GM18505 (cell line): ENCODE data around the gene PTPRK.

Experiments used
- ATAC-seq: cut with Tn5 transposase; IDR thresholded peaks from one replicate; pipeline ENCODE4 v1.9.1; 2021; ENCODE audit not compliant: unreplicated experiment
- POLR2A ChIP-seq: IDR thresholded peaks from 4 replicates; pipeline ENCODE4 v1.6.1; 2011; ENCODE audit warnings: borderline replicate concordance; ENCODE audit not compliant: insufficient read depth, insufficient read length; ENCODE audit errors: extremely low read depth

The PTPRK gene

DNA sequence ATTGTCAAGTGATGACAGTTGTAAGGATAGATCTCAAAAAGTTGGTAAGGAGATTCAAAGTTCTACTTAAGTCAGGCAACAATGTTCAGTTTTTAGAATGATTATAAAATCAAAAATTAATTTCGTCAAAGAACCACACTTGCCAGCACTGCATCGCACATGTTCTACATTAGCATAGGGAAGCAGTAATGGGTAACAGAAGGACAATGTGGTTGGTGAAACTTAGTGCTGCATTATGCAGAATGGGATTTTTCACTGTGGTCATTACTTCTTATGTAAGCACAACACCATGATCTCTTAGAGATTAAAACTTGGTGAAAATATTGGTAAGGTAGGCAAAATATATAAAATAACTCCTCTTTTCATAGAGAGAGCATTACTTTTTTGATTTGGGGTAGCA is 445.8 kb downstream of the PTPRK start:
- no peak for ATAC-seq

DNA sequence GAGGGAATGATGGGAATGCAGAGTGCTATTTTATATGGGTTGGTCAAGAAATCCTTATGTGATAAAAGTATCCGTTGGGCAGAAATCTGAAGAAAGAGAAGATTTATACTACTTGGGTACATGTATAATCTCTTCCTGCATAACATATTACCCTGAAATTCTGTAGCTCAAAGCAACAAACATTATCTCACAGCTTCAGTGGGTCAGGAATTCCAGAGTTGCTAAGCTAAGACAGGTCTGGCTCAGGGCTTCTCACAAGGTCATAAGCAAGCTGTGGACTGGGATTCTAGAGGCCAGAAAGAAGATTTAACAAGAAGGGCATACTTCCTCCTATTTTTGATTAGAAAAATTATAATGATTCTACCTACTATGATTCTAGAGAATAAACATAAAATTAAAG is 447.0 kb downstream of the PTPRK start:
- no peak for TF ChIP-seq POLR2A
- ATAC-seq, result no peak

More for the DNA sequence above, 445.8 kb downstream of the PTPRK start:
- TF ChIP-seq POLR2A, result no peak

DNA sequence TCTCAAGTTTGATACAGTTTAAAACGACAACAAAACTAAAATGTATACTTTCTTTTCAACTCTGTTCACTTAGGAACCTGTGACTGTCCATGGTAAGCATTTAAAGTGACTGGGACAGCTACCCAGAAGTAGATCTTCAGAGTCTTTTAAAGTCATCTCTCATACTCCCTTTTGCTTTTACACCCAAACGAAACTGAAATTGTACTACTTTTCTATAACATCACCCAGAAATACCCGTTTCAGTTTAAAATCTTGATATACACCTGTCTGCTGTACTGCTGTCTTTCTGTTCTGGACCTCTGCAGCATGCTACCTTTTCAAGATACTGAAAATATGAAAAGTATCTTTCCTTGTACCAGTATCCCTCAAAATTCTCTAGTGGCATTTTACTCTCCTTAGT is 449.2 kb downstream of the PTPRK start:
- ATAC-seq, result no peak
- no peak for TF ChIP-seq POLR2A

DNA sequence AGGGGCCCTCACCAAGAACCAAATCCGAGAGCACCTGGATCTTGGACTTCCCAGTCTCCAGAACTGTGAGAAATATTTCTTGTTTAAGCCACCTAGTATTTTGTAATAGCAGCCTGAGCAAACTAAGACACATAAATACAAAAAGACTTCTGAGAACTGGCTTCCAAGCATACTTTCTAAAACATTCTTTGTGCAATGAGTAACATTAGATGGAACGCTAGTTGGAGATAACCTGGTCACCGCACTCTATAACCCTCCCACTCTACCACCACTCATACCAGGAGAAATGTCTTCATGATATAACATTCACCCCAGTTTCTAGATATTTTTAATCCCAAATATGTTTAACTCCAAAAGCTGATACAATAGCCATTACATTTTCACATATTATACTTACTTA is 450.0 kb downstream of the PTPRK start:
- TF ChIP-seq POLR2A, result no peak
- ATAC-seq, result no peak

DNA sequence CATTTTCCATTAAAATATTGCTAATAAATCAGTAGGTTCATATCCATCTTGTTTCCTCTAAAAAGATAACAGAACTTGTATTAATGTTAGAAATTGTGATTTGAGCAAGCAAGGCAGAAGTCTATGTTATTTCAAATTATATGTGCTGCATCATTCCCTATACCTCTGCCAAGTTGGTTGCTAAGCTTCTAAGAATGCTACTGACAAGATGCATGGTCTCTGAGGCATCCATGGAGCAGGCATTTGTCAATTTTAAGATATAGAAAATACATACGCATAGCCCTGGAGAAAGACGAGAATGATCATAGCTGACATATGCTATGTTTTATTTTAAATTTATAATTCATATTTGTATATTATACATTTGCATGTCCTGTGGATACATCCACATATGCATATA is 451.2 kb downstream of the PTPRK start:
- TF ChIP-seq POLR2A, result no peak
- no peak for ATAC-seq

DNA sequence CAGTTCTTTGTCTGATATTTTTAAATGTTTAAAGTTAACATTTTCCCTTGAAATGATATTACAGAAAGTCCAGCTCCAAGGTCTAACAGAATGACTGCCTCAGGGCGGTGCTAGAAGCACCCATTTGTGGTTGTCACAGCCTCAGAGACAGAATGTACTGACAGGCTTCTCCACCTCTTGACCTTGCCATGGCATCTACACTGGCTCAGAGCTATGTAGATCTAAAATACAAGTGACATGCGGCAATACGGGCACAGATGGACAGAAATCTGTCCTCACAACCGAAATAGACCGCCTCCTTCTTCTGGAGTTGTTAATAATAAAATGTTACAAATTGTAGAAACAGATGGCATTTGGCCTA is 452.3 kb downstream of the PTPRK start:
- no peak for ATAC-seq
- TF ChIP-seq POLR2A, result no peak

DNA sequence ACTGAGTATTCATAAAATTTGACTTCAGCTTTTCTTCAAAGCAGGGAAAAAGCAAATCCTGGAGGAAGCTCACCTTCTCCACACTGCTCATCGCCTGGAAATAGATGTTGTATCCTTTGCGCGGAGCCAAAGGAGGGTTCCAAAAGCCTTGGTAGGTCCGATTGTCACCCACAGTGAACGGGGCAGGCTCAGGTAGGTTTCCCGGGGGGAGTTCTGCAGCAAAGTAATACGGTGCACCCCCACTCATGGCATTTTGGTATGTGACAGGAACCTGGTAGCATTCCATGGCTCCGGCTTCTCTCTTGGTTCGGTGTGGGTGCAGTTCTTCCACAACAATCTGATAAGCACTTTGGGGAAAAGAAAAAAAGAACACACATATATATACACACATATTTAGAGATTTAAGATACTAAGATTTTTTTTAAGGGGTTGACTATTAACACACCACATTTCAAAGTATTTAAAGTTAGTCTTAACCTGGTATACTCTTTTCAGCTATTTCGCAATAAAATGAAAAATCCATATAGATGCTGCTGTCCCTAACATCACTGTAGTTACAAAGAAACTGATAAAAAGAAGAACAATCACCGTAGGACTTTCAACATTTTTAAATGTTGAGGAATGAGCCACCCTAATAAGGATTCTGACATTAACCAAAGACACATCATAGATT is 452.8 kb downstream of the PTPRK start:
- ATAC-seq, result no peak

DNA sequence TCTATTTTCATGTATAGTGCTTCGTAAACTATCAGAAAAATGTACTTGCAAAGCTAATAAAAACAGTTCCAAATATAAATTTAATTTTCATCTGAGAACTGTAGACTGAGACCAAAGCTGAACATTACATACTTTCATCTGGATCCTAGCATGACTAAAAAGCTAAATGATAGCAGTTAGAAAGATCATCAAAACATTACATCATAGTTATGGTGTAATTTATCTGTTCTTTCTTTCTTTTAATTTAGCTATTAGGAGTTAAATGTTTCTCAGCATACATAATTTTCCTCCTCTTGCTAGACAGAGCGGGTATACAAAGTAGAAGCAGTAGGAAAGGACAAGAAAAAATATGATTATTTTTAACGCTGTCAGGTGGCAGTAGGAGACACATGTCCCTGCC is 455.3 kb downstream of the PTPRK start:
- no peak for ATAC-seq
- no peak for TF ChIP-seq POLR2A

More for the DNA sequence above, 452.8 kb downstream of the PTPRK start:
- no peak for TF ChIP-seq POLR2A

DNA sequence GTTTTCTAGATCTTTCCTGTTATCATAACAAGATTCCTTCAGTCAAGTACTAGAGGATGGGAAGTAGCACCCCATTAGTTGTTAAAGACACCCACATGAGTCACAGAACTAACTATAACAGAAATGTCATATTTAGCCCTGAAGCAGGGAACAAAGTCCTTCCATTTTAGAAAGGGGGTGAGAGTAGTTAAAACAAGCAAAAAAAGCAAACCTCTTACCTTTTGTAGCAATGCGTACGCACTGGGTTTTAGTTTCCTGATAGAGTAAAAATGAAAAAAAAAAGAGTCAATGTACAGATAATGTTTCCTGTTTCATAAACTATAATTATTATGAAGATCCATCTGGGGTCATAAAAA is 455.9 kb downstream of the PTPRK start:
- ATAC-seq, result no peak
- TF ChIP-seq POLR2A, result no peak

DNA sequence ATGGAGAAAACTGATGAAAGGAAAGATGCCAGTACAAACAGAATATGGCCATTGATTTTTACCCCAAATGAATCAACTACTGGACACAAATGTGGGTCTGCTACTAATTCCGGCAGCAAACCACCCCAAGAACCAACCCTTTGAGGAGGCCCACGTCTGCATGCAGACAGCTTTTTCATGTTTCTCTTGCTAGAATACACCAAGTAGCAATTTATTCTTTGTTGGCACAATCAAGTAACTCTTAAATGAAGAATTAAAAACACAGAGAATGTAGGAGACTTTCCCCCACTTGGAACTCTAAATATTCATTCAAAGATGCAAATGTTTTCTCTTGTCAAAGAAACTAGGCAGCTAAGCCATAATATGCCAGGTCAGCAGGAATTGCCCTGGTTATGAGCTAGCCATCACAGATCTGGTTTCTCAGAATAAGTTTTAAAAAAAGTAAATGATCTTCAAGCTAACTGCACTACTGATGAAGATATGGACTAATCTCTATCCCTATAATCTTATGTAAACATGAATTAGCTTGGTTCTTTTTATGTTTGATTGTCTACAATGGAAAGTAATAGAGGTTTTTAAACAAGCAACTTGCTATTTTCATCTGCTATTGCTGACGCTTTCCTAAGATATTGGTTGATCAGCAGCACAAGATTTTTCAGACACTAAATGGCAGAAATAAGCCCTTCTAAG is 456.4 kb downstream of the PTPRK start:
- no peak for ATAC-seq

DNA sequence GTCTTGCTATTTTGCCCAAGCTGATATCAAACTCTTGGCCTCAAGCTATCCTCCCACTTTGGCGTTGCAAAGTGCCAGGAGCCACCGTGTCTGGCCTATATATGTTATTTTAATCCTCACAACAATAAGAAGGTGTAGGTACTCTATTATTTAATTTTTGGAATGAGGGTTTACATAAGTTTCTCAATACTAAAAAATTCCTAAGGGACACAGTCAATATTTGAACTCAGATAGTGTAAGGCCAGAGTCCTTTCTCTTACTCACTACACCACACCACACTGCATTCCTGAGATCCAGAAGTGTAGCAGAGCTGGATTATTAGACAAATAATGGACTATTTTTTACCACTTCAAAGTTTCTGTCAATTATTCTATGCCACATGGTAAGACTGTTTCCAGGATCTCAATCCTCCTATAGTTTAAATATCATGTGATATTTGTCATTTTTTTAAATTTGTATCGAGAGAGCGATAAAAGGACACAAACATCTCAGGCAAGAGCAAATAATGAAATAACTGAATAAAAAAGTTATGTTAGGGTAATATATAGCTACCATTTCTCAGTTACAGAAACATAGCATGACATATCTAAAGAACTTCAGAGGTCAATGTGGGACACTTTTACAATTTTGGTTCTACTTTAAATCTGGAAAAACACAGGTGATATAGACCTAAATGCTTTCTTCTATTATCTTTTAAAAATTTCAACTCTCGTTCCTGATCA is 457.4 kb downstream of the PTPRK start:
- no peak for ATAC-seq
- no peak for TF ChIP-seq POLR2A

More for the DNA sequence above, 456.4 kb downstream of the PTPRK start:
- TF ChIP-seq POLR2A, result no peak

DNA sequence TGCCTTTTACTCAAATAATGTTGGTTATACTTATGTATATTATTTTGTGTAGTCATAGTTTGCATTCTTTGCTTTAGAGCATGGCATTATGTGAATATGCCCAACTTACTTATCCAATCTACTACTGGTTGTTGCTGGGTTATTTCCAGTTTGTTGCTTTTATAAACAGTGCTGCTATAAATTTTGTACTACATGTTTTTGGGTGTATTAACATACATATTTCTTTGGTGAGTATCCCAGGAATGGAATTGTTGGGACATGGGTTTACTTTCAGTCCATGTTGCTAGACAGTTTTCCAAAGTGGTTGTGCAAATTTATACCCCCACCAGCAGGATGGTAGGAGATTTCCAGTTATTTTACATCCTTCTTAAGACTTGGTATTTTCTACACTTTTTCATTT is 462.5 kb downstream of the PTPRK start:
- no peak for ATAC-seq
- TF ChIP-seq POLR2A, result no peak

DNA sequence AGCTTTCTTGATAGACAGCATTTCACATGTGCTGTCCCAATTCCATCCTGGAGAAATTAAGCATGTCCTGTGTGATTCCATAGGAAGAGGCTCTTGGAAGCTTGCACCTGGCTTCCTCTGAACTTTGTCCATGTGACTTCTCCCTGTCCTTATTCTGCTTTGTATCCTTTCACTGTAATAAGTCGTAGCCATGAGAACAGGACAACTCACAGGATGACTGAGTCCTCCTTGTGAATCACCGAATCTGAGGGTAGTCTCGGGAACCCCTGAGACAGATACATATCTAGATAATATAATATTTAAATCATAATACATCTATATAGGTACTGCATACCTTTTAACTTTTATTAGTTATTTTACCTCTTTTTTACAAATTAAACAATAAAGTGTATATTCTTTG is 462.9 kb downstream of the PTPRK start:
- ATAC-seq, result no peak

DNA sequence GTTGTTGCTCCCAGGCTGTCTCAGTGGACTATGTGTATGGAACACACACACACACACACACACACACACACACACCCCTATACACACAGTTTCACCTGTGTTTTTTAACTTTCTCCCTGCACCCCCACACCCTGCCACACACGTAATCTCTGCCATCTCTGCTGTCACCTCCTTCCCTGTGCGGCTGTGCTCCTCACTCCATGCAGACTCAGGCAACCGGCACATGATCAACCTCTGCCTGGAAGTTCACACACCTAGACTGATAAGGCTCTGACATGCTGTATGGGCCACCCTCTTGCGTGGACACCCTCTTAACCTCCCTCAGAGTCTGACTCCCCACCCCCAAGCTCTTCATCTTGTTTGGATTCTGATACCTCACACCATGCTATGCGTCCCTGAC is 467.3 kb downstream of the PTPRK start:
- no peak for ATAC-seq
- no peak for TF ChIP-seq POLR2A

More for the DNA sequence above, 462.9 kb downstream of the PTPRK start:
- TF ChIP-seq POLR2A, result no peak
